GDM1 (cell line): Measurements from ENCODE around the gene EHD4.

Experiments used
- DNase-seq: peaks from one replicate; lab custom pipeline; 2025; lab: John Stamatoyannopoulos, UW

The EHD4 gene

GRCh38 chr15:41972253-41973242 lies at the start of gene EHD4:
Gene EHD4, minus strand, starts transcription at chr15:41972557. Its CDS starts 63 bp downstream, at chr15:41972494.
- peak; percentile 93 for DNase-seq

- no peak for DNase-seq
These were observed 49.2 kb upstream of the EHD4 start for GRCh38 chr15:42021593-42021992.

GRCh38 chr15:42020713-42021273 lies 48.4 kb upstream of the EHD4 start, which contains the start of gene PLA2G4E:
Gene PLA2G4E, minus strand, starts transcription at chr15:42021042. Its CDS starts 12 bp downstream, at chr15:42021030.
- no peak for DNase-seq

- no peak for DNase-seq
These were observed 46.2 kb upstream of the EHD4 start for GRCh38 chr15:42018306-42019224.

GRCh38 chr15:42016971-42017370 lies 44.6 kb upstream of the EHD4 start:
- no peak for DNase-seq

GRCh38 chr15:42014406-42014805 lies 42.0 kb upstream of the EHD4 start:
- DNase-seq: no peak

- DNase-seq: no peak
These were observed 40.6 kb upstream of the EHD4 start for GRCh38 chr15:42012928-42013482.

GRCh38 chr15:42012241-42012640 lies 39.9 kb upstream of the EHD4 start:
- no peak for DNase-seq

- no peak for DNase-seq
These were observed 38.7 kb upstream of the EHD4 start for GRCh38 chr15:42011074-42011473.

GRCh38 chr15:42010434-42010833 lies 38.1 kb upstream of the EHD4 start:
- DNase-seq: no peak

- no peak for DNase-seq
These were observed 37.1 kb upstream of the EHD4 start for GRCh38 chr15:42009474-42009873.

- DNase-seq: no peak
These were observed 36.7 kb upstream of the EHD4 start for GRCh38 chr15:42009022-42009421.

- no peak for DNase-seq
These were observed 35.0 kb upstream of the EHD4 start for GRCh38 chr15:42007386-42007785.

- no peak for DNase-seq
These were observed 30.0 kb upstream of the EHD4 start for GRCh38 chr15:42002333-42002732.

GRCh38 chr15:42001236-42001635 lies 28.9 kb upstream of the EHD4 start:
- DNase-seq: no peak

- DNase-seq: no peak
These were observed 27.2 kb upstream of the EHD4 start for GRCh38 chr15:41999290-42000285.

GRCh38 chr15:41997845-41998244 lies 25.5 kb upstream of the EHD4 start:
- no peak for DNase-seq

GRCh38 chr15:41996921-41997592 lies 24.7 kb upstream of the EHD4 start:
- DNase-seq: no peak

GRCh38 chr15:41996376-41996775 lies 24.0 kb upstream of the EHD4 start:
- DNase-seq: no peak

GRCh38 chr15:41995476-41995855 lies 23.1 kb upstream of the EHD4 start:
- DNase-seq: no peak
